ENCODE data around the gene EYA2.
"Not testable (repeated sequence)": the region's sequence is repeated elsewhere in the genome, so short reads cannot be mapped to it uniquely, and the experiment has no call there.

Gene EYA2

GRCh38 chr20:47156301-47157137, 261.9 kb downstream of the EYA2 start:
- DNase-seq, result no peak

- no peak for DNase-seq
These were observed 264.5 kb downstream of the EYA2 start for GRCh38 chr20:47159166-47159565.

- DNase-seq, result no peak
These were observed 265.6 kb downstream of the EYA2 start for GRCh38 chr20:47160240-47160639.

GRCh38 chr20:47160992-47161391, 266.3 kb downstream of the EYA2 start:
- DNase-seq, result no peak

- DNase-seq, result no peak
These were observed 266.8 kb downstream of the EYA2 start for GRCh38 chr20:47161411-47161810.

- no peak for DNase-seq
These were observed 269.5 kb downstream of the EYA2 start for GRCh38 chr20:47164140-47164539.

- no peak for DNase-seq
These were observed 270.8 kb downstream of the EYA2 start for GRCh38 chr20:47165376-47165865.

- DNase-seq, result no peak
These were observed 273.2 kb downstream of the EYA2 start for GRCh38 chr20:47167846-47168245.

GRCh38 chr20:47172579-47172978, 277.9 kb downstream of the EYA2 start:
- no peak for DNase-seq

GRCh38 chr20:47173596-47174216, 279.1 kb downstream of the EYA2 start:
- no peak for DNase-seq

GRCh38 chr20:47174456-47175243, 280.0 kb downstream of the EYA2 start:
- no peak for DNase-seq

GRCh38 chr20:47175493-47175892, 280.9 kb downstream of the EYA2 start:
- DNase-seq, result no peak

- DNase-seq, result not testable (repeated sequence)
These were observed 281.6 kb downstream of the EYA2 start for GRCh38 chr20:47176217-47176616.

- no peak for DNase-seq
These were observed 283.6 kb downstream of the EYA2 start for GRCh38 chr20:47178277-47178676.

GRCh38 chr20:47178851-47179250, 284.2 kb downstream of the EYA2 start:
- DNase-seq, result no peak

GRCh38 chr20:47179267-47179666, 284.6 kb downstream of the EYA2 start:
- DNase-seq, result no peak

- peak; percentile 35 for DNase-seq
These were observed 286.6 kb downstream of the EYA2 start for GRCh38 chr20:47181056-47181862.

- DNase-seq, result no peak
These were observed 288.7 kb downstream of the EYA2 start for GRCh38 chr20:47183367-47183766.

GRCh38 chr20:47187450-47188195, 293.0 kb downstream of the EYA2 start:
- no peak for DNase-seq

- no peak for DNase-seq
These were observed 293.9 kb downstream of the EYA2 start for GRCh38 chr20:47188540-47188939.

GRCh38 chr20:47189060-47189459, 294.4 kb downstream of the EYA2 start:
- DNase-seq, result no peak
